NK-92 treated with Interleukin-12 subunit alpha and Interleukin-12 subunit beta, amount 100 ng/mL, for 24 hours (cell line): Measurements from ENCODE around the gene CATSPERZ.

ENCODE experiments used
- DNase-seq: peaks from one replicate; lab custom pipeline; 2025; lab: John Stamatoyannopoulos, UW

The CATSPERZ gene

GRCh38 chr11:64264371-64264852 is 35.7 kb upstream of the CATSPERZ start:
- no peak for DNase-seq

- no peak for DNase-seq
These were observed 34.7 kb upstream of the CATSPERZ start for GRCh38 chr11:64265176-64266160.

GRCh38 chr11:64266339-64266738 is 33.8 kb upstream of the CATSPERZ start:
- DNase-seq = no peak

- no peak for DNase-seq
These were observed 32.8 kb upstream of the CATSPERZ start for GRCh38 chr11:64267207-64267945.

- no peak for DNase-seq
These were observed 31.9 kb upstream of the CATSPERZ start for GRCh38 chr11:64268025-64268892.

GRCh38 chr11:64268893-64269539 is 31.1 kb upstream of the CATSPERZ start:
- peak; percentile 47 for DNase-seq

- peak; percentile 95 for DNase-seq
These were observed 30.5 kb upstream of the CATSPERZ start for GRCh38 chr11:64269540-64270220.

- no peak for DNase-seq
These were observed 24.9 kb upstream of the CATSPERZ start for GRCh38 chr11:64275031-64275800.

- no peak for DNase-seq
These were observed 24.3 kb upstream of the CATSPERZ start for GRCh38 chr11:64275841-64276240.

- no peak for DNase-seq
These were observed 23.3 kb upstream of the CATSPERZ start for GRCh38 chr11:64276653-64277431.

GRCh38 chr11:64278576-64279190 is 21.5 kb upstream of the CATSPERZ start:
- DNase-seq = no peak

GRCh38 chr11:64281957-64282770 is 18.0 kb upstream of the CATSPERZ start:
- no peak for DNase-seq

GRCh38 chr11:64283092-64283491 is 17.1 kb upstream of the CATSPERZ start:
- DNase-seq = no peak

GRCh38 chr11:64284048-64284961 is 15.9 kb upstream of the CATSPERZ start, which contains the start of gene BAD:
TSS of gene BAD (minus strand) at chr11:64284665. CDS start at chr11:64284368, 297 bp downstream.
- DNase-seq = peak; percentile 89

GRCh38 chr11:64284962-64285884 is 14.9 kb upstream of the CATSPERZ start, which contains the start of gene GPR137:
TSS of gene GPR137 (plus strand) at chr11:64285848. CDS start at chr11:64286525, 677 bp downstream.
- peak; percentile 86 for DNase-seq
